ENCODE measurements around the gene TTC28.
"Not testable (repeated sequence)": the region's sequence is repeated elsewhere in the genome, so short reads cannot be mapped to it uniquely, and the experiment has no call there.

The TTC28 gene

DNA sequence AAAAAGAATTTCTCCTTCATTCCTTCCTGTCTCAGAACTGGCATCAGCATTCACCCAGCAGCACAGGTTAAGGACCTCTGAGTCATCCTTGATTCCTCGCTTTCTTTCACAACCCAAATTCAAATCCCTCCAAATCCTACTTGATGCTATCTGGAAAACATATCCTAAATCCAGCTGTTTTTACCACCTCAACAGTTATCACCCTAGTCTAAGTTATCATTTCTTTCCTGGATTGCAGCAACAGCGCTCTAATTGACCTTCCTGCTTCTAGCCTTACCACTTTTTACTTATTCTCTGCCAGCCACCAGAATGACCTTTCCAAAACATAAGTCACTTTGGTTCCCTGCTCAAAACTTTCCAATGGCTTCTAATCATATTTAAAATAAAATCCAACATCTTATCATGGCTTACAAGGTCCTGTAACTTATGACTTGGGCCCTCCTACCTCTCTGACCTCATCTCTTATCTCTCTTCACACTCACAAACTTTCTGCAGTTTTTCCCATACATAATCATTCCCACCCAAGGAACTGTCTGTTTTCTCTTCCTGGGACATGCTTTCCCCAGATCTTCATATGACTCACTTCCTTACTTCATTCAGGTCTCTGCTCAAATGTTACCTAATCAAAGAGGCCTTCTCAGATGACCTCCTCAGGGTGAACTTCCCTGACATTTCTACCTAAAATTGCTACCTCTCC, 119.4 kb downstream of the TTC28 start:
- DNase-seq (ENCODE audit: low read depth) = no peak

DNA sequence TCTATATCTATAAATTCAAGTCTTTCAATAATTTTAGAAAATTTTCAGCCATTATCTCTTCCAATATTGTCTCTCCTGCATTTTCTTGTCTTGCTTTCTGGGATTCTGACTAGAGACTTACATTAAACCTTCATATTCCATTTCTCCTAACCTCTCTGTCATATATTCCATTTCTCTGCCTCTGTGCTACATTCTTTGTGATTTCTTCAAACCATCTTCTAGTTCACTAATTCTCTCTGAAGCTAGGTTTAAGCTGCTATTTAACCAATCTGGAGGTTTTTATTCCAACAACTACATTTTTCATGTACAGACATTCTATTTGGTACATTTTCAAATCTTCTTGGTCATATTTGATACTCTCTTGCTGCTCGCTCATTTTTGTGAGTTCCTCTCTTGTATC, 122.5 kb downstream of the TTC28 start:
- DNase-seq (ENCODE audit: low read depth) = no peak

DNA sequence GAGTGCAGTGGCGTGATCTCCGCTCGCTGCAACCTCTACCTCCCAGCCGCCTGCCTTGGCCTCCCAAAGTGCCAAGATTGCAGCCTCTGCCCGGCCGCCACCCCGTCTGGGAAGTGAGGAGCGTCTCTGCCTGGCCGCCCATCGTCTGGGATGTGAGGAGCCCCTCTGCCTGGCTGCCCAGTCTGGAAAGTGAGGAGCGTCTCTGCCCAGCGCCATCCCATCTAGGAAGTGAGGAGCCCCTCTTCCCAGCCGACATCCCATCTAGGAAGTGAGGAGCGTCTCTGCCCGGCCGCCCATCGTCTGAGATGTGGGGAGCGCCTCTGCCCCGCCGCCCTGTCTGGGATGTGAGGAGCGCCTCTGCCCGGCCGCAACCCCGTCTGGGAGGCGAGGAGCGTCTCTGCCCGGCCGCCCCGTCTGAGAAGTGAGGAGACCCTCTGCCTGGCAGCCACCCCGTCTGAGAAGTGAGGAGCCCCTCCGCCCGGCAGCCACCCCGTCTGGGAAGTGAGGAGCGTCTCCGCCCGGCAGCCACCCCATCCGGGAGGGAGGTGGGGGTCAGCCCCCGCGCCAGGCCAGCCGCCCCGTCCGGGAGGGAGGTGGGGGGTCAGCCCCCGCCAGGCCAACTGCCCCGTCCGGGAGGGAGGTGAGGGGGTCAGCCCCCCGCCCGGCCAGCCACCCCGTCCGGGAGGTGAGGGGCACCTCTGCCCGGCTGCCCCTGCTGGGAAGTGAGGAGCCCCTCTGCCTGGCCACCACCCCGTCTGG, 126.4 kb downstream of the TTC28 start:
- not testable (repeated sequence) for DNase-seq (ENCODE audit: low read depth)

DNA sequence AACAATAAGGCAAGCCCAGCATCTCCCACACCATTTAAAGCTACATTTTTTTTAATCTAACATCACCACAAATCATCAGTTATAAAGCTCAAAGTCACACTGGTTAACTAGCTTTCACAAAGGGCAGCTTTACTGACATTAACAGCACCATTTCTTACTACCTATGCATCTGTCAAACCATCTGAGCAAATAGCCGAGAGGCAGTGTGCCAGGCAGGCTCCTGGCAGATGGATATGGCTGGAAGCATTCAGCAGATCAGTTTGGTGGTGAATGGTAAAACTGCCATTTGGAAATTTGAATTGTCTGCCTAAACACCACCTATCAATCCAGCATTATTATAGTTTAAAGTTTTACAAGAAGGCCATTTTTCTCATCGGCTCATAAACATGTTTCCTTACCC, 131.2 kb downstream of the TTC28 start:
- DNase-seq (ENCODE audit: low read depth) = no peak

DNA sequence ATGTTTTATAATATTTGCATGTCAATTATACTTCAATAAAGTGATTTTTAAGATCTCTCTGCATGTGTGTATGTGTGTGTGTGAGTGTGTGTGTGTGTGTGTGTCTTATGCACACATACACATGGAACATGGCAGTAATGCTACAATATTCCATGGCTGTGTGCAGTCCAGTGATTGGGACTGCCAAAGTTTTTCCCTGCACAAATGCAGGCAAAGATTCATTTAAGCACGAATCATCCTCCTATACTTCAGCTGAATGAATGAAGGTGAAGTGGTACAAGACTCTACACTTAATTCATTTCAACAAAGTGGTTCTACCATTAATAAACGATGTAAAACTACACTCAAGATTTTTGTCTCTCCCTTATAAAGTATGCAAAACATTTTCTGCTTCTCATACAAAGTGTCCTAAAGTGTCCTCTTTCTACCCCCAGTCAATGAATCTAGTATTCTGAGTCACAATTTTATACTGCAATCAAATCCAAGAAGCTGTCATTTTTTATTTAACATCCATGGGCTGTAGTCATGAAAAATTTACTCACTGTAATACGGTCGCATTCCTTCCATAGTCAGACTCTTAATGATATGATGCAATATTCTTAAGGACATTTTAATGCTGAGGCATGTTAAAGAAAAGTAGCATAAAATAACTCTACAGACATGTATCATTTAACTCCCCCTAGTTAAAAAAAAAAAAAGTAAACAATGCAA, 132.4 kb downstream of the TTC28 start:
- DNase-seq (ENCODE audit: low read depth) = peak; percentile 49

DNA sequence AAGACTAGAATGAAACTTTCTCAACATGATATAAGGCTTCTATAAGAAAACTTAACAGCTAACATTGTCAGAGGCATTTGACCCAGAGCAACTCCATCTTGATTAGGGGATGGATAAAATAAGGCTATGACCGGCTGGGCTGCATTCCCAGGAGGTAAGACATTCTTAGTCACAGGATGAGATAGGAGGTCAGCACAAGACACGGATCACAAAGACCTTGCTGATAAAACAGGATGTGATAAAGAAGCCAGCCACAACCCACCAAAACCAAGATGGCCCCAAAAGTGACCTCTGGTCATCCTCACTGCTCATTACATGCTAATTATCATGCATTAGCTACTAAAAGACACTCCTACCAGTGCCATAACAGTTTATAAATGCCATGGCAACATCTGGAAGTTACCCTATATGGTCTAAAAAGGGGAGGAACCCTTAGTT, 135.2 kb downstream of the TTC28 start:
- DNase-seq (ENCODE audit: low read depth) = no peak

DNA sequence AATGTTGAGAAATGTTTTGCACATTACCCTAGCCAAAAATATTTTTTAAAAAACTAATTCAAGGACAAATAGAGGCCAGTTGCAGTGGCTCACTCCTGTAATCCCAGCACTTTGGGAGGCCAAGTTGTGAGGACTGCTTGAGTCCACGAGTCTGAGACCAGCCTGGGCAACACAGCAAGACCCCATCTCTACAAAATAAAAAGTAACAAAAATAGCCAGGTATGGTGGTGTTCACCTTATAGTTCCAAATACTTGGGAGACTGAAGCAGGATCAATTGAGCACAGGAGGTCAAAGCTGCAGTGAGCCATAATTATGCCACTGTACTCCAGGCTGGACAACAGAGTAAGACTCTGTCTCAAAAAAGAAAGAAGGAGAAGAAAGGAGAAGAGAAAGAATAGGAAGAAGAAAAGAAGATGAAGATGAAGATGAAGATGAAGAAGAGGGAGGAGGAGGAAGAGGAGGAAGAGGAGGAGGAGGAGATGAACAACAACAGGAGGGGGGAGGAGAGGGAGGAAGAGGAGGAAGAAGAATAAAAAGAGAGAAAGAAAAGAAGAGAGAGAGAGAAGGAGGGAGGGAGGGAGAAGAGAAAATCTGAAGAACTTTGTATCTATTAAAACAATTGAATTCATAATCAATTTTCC, 136.5 kb downstream of the TTC28 start:
- no peak for DNase-seq (ENCODE audit: low read depth)

DNA sequence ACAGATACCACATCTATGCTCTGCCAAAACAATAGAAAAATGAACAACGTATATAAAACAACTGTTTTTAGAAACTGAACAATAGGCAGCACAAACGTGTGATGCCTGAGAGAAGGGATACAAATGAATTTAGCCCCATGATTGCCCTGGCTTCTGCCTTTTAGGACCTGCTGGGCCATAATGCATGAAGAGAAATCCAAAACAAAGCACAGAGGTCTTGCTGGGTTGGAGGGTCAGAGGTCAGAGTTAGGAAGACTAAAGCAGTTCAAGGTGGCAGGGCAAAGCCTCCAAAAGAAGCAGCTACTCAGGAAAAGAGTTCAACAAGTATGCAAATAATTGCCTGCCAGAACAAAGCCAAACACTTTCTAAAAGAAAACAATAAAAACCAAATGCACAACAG, 138.5 kb downstream of the TTC28 start:
- no peak for DNase-seq (ENCODE audit: low read depth)

DNA sequence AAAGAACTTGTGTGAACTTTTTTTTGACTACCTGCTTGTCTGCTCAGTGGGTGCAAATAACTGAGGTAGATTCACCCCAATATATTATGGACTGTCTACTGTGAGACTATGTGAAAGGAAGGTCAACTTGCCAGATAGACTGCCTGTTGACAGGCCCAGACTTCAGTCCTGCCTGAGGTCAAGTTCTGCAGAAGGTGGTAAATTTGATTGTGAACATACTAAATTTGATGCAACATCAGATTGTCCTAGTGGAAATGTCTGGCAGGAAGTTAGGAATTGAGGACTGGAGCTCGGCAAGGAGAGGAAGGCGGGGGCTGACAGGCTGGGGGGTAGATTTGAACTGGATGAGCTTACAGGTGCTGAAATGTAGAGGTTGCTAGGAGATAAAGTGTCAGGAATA, 140.7 kb downstream of the TTC28 start:
- DNase-seq (ENCODE audit: low read depth) = no peak

DNA sequence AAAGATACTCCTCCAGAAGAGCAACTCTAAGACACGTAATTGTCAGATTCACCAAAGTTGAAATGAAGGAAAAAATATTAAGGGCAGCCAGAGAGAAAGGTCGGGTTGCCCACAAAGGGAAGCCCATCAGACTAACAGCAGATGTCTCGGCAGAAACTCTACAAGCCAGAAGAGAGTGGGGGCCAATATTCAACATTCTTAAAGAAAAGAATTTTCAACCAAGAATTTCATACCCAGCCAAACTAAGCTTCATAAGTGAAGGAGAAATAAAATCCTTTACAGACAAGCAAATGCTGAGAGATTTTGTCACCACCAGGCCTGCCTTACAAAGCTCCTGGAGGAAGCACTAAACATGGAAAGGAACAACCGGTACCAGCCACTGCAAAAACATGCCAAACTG, 149.1 kb downstream of the TTC28 start:
- DNase-seq (ENCODE audit: low read depth) = not testable (repeated sequence)

DNA sequence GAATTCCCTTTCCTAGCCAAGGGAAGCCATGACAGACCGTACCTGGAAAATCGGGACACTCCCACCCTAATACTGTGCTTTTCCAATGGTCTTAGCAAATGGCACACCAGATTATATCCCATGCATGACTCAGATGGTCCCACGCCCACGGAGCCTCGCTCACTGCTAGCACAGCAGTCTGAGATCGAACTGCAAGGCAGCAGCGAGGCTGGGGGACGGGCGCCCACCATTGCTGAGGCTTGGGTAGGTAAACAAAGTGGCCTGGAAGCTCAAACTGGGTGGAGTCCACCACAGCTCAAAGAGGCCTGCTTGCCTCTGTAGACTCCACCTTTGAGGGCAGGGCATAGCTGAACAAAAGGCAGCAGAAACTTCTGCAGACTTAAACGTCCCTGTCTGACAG, 150.5 kb downstream of the TTC28 start:
- not testable (repeated sequence) for DNase-seq (ENCODE audit: low read depth)

DNA sequence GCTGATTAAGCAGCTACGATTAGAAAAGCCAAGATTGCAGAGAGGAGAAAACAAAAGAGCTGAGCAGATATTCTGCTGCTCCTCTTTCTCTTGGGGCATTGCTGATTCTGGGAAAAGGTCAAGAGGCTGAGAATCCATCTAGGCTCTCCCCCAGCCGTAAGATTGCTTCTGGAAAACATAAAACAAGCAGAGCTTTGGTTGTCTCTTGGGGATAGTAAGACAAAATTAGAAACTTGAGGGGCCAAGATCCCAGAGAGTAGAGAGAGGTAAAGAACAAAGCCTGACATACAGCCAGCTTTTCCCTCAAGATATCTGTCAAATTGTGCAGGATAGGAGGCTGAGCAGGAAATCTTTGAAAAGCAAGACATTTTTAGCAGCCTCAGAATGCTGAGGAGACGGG, 158.2 kb downstream of the TTC28 start:
- DNase-seq (ENCODE audit: low read depth) = no peak

DNA sequence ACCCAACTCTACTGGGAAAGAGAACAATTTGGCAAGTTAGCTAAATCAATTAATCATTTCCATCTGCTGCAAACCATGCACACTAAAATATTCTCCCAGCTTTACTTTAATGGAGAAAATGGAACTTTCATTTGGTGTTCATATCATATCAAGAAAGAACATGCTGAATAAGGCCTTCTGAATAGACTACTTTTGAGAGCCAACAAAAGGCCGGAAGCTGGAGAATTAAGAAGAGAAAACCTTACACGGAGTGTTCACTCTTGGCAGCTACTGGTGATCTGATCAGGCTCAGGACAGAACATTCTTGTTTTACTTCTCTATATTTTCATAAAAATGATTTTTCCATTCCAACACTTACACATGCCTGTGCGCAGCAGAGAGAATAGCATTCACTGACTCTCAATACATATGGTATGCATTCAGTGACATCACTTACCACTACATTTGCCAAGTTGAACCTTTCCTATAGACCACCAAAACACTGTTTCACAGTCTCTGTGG, 165.3 kb downstream of the TTC28 start:
- DNase-seq (ENCODE audit: low read depth) = no peak

DNA sequence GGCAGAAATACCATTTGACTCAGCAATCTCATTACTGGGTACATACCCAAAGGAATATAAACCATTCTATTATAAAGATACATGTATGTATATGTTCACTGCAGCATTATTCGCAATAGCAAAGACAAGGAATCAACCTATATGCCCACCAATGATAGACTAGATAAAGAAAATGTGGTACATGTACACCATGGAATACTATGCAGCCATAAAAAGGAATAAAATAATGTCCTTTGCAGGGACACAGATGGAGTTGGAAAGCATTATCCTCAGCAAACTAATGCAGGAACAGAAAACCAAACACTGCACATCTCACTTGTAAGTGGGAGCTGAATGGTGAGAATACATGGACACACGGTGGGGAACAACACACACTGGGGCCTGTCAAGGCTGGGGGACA, 167.3 kb downstream of the TTC28 start:
- not testable (repeated sequence) for DNase-seq (ENCODE audit: low read depth)

DNA sequence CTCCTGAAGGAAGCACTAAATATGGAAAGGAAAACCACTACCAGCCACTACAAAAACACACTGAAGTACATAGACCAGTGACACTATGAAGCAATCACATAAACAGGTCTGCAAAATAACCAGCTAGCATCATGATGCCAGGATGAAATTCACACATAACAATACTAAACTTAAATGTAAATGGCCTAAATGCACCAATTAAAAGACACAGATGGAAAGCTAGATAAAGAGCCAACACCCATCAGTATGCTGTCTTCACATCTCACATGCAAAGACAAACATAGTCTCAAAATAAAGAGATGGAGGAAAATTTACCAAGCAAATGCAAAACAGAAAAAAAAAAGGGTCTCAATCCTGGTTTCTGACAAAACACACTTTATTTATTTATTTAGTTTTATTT, 171.7 kb downstream of the TTC28 start:
- no peak for DNase-seq (ENCODE audit: low read depth)

DNA sequence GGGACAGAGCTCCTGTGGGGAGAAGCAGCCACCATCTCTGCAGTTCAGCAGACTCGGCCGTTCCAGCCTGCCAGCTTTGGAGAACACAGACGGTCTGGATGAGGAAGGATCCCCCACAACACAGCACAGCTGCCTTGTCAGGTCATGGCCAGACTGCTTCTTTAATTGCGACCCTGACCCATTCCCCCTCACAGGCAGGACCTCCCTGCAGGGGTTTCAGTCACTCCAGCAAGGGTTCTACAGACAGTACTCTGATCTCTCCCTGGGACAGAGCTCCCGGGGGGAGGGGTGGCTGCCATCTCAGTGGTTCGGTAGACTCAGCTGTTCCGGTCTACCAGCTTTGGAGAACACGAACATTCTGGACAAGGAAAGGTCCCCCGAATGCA, 173.5 kb downstream of the TTC28 start:
- DNase-seq (ENCODE audit: low read depth) = no peak

DNA sequence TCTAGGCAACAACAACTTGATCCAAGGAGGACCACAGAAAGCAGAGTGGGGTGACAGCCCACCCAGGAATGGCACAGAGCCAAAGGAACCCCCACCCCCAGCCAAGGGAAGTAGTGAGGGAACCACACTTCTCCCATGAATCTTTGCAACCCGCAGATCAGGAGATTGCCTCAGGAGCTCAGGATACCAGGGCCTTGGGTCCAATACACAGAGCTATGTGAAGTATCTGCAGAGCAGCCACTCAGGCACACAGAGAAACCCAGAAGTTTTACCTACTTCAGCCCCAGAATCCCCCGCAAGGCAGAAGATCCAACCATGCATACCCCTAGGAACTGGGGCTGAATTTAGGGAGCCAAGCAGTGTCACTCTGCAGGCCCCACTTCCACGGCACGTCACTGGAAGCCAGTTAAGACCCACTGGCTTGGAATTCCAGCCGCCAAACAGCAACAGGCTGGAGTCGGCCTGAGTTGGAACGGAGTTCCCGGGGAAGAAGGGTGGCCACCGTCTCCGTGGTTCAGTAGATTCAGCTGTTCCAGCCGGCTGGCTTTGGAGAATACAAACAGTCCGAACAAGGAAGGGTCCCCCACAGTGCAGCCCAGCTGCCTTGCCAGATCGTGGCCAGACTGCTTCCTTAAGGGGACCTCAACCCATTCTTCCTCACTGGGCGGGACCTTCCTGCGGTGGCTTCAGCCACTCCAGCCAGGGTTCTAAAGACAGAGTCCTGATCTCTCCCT, 174.1 kb downstream of the TTC28 start:
- DNase-seq (ENCODE audit: low read depth) = no peak

DNA sequence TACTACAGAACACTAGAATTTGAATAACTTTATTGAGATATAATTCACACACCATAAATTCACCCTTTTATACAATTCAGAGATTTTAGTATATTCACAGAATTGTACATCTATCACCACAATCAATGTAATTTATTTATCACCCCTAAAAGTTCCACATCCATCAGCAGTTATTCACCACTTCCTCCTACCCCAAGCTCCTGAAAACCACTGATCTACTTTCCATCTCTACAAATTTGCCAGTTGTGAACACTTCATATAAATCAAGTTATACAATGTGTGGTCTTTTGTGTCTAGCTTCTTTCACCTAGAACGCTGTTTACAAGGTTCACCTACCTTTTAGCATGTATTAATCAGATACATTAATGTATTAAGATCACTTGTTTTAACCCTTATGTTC, 179.6 kb downstream of the TTC28 start:
- DNase-seq (ENCODE audit: low read depth) = no peak

DNA sequence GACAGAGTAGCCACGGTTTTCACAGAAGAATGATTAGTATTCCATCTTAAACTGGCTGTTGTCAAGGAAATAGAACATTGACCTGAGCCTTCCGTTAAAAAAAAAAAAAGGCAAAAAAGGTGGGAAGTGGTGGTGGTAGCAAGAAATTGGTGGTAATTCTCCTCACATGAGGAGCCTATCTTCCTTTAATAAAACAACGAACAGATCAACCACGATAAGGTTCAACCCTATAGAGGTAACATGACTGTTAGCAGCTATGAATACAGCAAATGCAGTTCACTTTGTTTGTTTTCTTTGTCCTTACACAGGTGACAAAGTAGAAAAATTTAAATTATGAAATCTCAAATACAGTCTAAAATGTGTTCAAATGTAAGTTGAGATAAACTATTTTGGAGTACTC, 181.6 kb downstream of the TTC28 start:
- no peak for DNase-seq (ENCODE audit: low read depth)

DNA sequence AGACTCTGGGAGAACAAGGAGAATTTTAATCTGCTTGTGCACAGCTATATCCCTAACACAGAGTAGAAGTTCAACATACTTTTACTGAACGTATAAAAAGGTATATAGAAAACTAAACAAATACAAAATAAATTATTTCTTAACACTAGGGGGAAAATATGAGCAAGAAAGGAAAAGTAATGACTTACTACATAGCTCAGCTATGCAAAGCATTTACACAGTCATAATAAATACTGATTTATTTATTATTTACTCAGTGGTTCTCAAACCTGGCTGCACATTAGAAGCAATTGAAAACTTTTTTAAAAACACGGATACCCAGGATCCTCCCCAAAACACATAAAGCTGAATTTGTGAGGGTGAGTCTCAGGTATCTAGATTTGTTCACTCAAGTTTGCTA, 182.5 kb downstream of the TTC28 start:
- DNase-seq (ENCODE audit: low read depth) = no peak

DNA sequence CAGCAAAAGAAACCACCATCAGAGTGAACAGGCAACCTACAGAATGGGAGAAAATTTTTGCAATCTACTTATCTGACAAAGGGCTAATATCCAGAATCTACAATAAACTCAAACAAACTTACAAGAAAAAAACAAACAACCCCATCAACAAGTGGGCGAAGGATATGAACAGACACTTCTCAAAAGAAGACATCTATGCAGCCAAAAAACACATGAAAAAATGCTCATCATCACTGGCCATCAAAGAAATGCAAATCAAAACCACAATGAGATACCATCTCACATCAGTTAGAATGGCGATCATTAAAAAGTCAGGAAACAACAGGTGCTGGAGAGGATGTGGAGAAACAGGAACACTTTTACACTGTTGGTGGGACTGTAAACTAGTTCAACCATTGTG, 188.4 kb downstream of the TTC28 start:
- DNase-seq (ENCODE audit: low read depth) = not testable (repeated sequence)

DNA sequence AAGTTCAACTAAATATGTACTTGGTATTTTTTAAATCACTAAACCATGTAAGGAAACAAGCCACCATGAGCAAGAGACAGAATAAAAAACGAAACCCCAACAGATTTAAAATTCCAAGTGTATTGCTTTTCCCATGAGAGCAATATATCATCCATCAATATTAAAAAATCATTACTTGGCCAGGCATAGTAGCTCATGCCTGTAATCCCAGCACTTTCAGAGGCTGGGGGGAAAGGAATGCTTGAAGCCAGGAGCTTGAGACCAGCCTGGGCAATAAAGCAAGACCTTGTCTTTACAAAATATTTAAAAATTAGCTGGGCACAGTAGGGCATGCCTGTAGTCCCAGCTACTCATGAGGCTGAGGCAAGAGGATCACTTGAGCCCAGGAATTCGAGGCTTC, 190.8 kb downstream of the TTC28 start:
- no peak for DNase-seq (ENCODE audit: low read depth)
